Lower lobe of right lung (tissue), 2 donors: Measurements from ENCODE around the gene RAB6A. TPM values are rescaled to one million over a fixed set of nuclear protein-coding genes. Genes with fewer than 3 reads are reported as not detected.

Source experiments
- ATAC-seq, 2 donors: fragments of 200-7000 bp; cut with Tn5 transposase; one replicate each; pipeline ENCODE4 v1.9.1; 2020 to 2022; ENCODE audit warnings: mild to moderate bottlenecking in 2 of 2, moderate library complexity in 2 of 2
- DNase-seq: peaks from one replicate; pipeline ENCODE4 v3.0.0-alpha.2; 2020
- H3K27ac ChIP-seq: fragments of 200-600 bp; one replicate; pipeline ENCODE4 v1.8.0; 2022
- H3K27me3 ChIP-seq: fragments of 200-600 bp; one replicate; pipeline ENCODE4 v1.8.0; 2022; ENCODE audit warnings: low read depth
- H3K36me3 ChIP-seq: fragments of 200-600 bp; one replicate; pipeline ENCODE4 v1.8.0; 2022; ENCODE audit warnings: mild to moderate bottlenecking
- H3K4me1 ChIP-seq: fragments of 200-600 bp; one replicate; pipeline ENCODE4 v1.8.0; 2022
- H3K4me3 ChIP-seq: fragments of 200-600 bp; one replicate; pipeline ENCODE4 v1.8.0; 2022; ENCODE audit warnings: mild to moderate bottlenecking
- H3K9me3 ChIP-seq: fragments of 200-600 bp; one replicate; pipeline ENCODE4 v1.8.0; 2022
- intact Hi-C: fragments of 100-400 bp; cut with DNase I; formaldehyde crosslinking; loops from one replicate; pipeline ENCODE4 v1.11.0; 2022
- total RNA-seq: library from RNA; stranded (reverse); fragmentation: NEBNext Ultra II Directional; extraction: Animal tissue kit (Norgen Biotek cat#: 25700); gene quantifications from one replicate; pipeline ENCODE4 v1.2.1, GENCODE V29; 2021
- TF ChIP-seq, protein P1 (sequence below): fragments of 200-600 bp; IDR thresholded peaks from one replicate; pipeline ENCODE4 v1.8.0; 2022; ENCODE audit warnings: antibody characterized with exemption, mild to moderate bottlenecking
- donor health status: DM: no; HTN: yes; CAD: no; lungs with severe emphysema.

Gene RAB6A
- total RNA-seq, 1 donor from 2014 or later, result 128 TPM

DNA sequence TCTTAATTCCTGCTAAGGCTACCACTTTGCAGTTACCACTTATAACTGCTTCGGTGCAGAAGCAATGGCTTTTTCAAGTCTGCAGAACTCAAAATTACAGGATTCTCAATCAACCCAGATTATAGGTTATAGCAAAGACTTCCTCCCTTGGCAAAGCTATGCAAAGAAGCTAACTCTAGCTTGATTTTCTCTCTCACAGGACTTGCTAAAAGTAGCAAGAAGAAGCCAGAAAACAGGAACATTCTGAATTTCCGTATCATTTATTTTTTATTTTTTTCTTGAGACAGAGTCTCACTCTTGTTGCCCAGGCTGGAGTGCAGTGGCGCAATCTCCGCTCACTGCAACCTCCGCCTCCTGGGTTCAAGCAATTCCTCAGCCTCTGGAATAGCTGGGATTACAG is 125.2 kb downstream of the RAB6A start:
- DNase-seq (no peak), ATAC-seq (no peak)
- Histone ChIP-seq H3K4me1 (no peaks in the 10 kb centered on the region), H3K36me3 (no peaks in the 10 kb centered on the region), H3K27ac (no peak overlapping the region), H3K4me3 (no peak overlapping the region), H3K9me3 (no peaks in the 10 kb centered on the region), H3K27me3 (no peaks in the 10 kb centered on the region)
- intact Hi-C loops, result no loop called here
- TF ChIP-seq, protein P1, sequence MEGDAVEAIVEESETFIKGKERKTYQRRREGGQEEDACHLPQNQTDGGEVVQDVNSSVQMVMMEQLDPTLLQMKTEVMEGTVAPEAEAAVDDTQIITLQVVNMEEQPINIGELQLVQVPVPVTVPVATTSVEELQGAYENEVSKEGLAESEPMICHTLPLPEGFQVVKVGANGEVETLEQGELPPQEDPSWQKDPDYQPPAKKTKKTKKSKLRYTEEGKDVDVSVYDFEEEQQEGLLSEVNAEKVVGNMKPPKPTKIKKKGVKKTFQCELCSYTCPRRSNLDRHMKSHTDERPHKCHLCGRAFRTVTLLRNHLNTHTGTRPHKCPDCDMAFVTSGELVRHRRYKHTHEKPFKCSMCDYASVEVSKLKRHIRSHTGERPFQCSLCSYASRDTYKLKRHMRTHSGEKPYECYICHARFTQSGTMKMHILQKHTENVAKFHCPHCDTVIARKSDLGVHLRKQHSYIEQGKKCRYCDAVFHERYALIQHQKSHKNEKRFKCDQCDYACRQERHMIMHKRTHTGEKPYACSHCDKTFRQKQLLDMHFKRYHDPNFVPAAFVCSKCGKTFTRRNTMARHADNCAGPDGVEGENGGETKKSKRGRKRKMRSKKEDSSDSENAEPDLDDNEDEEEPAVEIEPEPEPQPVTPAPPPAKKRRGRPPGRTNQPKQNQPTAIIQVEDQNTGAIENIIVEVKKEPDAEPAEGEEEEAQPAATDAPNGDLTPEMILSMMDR, result no peak

DNA sequence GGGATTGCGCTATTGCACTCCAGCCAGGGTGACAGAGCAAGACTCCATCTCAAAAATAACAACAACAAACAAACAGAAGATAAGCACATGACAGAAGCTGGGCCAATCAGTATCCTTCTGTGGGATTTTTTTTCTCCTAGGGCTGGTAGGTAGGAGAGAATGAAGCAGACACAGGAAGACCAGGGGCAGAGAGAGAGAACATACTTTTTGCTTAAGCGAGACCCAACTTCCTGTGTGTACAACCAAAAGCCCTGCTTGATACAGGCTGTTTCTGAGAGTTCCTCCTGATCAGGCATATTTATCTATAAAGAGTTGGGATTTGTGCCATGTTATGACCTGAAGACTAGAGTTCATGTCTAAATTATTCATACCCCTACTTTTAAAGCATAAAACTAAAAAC is 126.9 kb downstream of the RAB6A start:
- no peak overlapping the region for H3K4me3 ChIP-seq
- H3K36me3 ChIP-seq, result no peaks in the 10 kb centered on the region
- no peaks in the 10 kb centered on the region for H3K4me1 ChIP-seq
- H3K27ac ChIP-seq, result no peak overlapping the region
- H3K9me3 ChIP-seq, result no peaks in the 10 kb centered on the region
- intact Hi-C loops, result no loop called here
- TF ChIP-seq, protein P1, result no peak
- no peak for DNase-seq
- no peak for ATAC-seq
- H3K27me3 ChIP-seq, result no peaks in the 10 kb centered on the region

DNA sequence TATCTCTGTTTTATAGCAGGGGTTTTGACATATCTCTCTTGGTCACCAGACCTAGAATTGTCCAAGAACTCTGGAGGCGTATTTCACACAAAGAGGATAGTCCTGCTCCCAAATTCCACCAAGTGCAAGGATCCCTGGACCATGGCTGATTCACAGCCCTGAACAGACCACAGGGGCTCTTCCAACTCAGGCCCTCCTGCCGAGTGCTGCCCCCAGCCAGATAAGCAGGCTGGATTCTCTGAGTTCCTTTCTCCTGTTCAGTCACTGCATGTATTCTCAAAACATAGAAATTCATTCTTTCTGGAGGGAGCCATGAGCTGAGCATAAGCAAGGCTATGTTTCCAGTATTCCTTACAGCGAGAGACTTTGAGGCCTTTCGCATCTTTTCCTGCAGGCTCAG is 127.9 kb downstream of the RAB6A start:
- H3K9me3 ChIP-seq, result no peaks in the 10 kb centered on the region
- intact Hi-C loops, result no loop called here
- TF ChIP-seq, protein P1, result no peak
- no peak overlapping the region for H3K4me3 ChIP-seq
- H3K27me3 ChIP-seq, result no peaks in the 10 kb centered on the region
- DNase-seq (no peak), ATAC-seq (no peak)
- H3K36me3 ChIP-seq, result no peaks in the 10 kb centered on the region
- H3K27ac ChIP-seq, result no peak overlapping the region
- H3K4me1 ChIP-seq, result no peaks in the 10 kb centered on the region

DNA sequence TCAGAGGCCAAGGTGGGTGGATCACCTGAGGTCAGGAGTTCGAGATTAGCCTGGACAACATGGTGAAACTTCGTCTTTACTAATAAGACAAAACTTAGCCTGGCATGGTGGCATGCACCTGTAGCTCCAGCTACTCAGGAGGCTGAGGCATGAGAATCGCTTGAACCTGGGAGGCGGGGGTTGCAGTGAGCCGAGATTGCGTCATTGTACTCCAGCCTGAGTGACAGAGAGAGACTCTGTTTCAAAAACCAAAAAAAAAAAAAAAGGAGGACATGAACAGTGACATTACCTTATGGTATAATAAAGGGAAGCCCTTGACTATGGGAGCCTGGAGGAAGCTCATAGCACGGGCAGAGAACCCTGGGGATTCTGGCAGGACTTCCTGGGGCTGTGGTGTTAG is 131.0 kb downstream of the RAB6A start:
- ATAC-seq (no peak), DNase-seq (no peak)
- Histone ChIP-seq H3K27me3 (no peaks in the 10 kb centered on the region), H3K27ac (no peak overlapping the region), H3K9me3 (no peaks in the 10 kb centered on the region), H3K4me3 (no peak overlapping the region), H3K36me3 (no peaks in the 10 kb centered on the region), H3K4me1 (peaks cover 8% of the 10 kb centered on the region)
- TF ChIP-seq, protein P1, result no peak
- intact Hi-C loops, result no loop called here

DNA sequence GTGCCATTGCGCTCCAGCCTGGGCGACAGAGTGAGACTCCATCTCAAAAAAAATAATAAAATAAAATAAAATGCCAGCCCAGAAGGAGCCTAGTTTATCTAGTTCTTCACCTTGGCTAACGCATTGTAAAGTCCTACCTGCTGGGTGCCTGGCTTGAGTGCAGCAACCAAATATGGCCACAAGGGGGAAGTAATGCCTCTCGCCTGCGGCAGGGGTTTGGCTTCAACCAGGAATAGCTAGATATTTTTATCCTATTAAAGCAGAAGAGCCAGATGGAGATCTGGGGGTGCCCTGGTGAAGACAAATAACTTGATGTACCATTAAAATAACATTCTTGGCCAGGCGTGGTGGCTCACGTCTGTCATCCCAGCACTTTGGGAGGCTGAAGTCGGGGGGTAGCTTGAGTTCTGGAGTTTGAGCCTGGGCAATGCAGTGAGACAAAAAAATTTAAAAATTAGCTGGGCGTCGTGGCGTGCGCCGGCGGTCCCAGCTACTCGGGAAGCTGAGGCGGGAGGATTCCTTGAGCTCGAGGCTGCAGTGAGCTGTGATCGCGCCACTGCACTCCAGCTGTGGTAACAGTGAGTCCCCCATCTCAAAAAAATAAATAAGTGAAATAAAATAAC is 135.1 kb downstream of the RAB6A start:
- Histone ChIP-seq H3K9me3 (no peaks in the 10 kb centered on the region), H3K4me1 (peaks cover 14% of the 10 kb centered on the region), H3K27me3 (peaks cover 7% of the 10 kb centered on the region), H3K36me3 (no peaks in the 10 kb centered on the region), H3K4me3 (no peak overlapping the region), H3K27ac (no peak overlapping the region)
- TF ChIP-seq, protein P1, result peak; percentile 94
- DNase-seq (peak; percentile 71), ATAC-seq (peak; percentile 89)
- intact Hi-C loops, result no loop called here

Other genes starting within 250 kb of the RAB6A start
- gene FAM168A, start 163.0 kb downstream of the RAB6A start, total RNA-seq, result 31.0 TPM
- gene PLEKHB1, start 114.5 kb downstream of the RAB6A start, total RNA-seq, result 35.4 TPM
- 26.5 TPM for gene MRPL48, start 26.8 kb upstream of the RAB6A start, total RNA-seq
- gene COA4, start 115.8 kb upstream of the RAB6A start, total RNA-seq, result 41.6 TPM
- 15.2 TPM for gene PAAF1, start 115.9 kb upstream of the RAB6A start, total RNA-seq
- gene DNAJB13, start 190.0 kb upstream of the RAB6A start, total RNA-seq, result 7.5 TPM
- 83.5 TPM for gene UCP2, start 221.8 kb upstream of the RAB6A start, total RNA-seq
- gene UCP3, start 248.0 kb upstream of the RAB6A start, total RNA-seq, result 3.1 TPM